CD4-positive, alpha-beta T cell treated with Interferon gamma for 1 hour (primary cell): ENCODE data around the gene EN1.

Source experiments
- DNase-seq: peaks from one replicate; pipeline ENCODE4 v3.0.0-alpha.2; 2020

Gene EN1

GRCh38 chr2:118855451-118856279 is 8.2 kb upstream of the EN1 start:
- DNase-seq = peak; percentile 67

- DNase-seq = no peak
Observed at GRCh38 chr2:118854507-118855345, 7.3 kb upstream of the EN1 start.

GRCh38 chr2:118853651-118854291 is 6.3 kb upstream of the EN1 start:
- no peak for DNase-seq

GRCh38 chr2:118853129-118853640 is 5.7 kb upstream of the EN1 start:
- DNase-seq = no peak

- DNase-seq = no peak
Observed at GRCh38 chr2:118852605-118853128, 5.2 kb upstream of the EN1 start.

GRCh38 chr2:118851650-118852049 is 4.2 kb upstream of the EN1 start:
- no peak for DNase-seq

GRCh38 chr2:118850901-118851415 is 3.5 kb upstream of the EN1 start:
- no peak for DNase-seq

GRCh38 chr2:118850168-118850900 is 2.9 kb upstream of the EN1 start:
- DNase-seq = no peak

GRCh38 chr2:118849226-118850167 is 2.0 kb upstream of the EN1 start:
- no peak for DNase-seq

GRCh38 chr2:118848381-118849225 is 1.2 kb upstream of the EN1 start:
- DNase-seq = no peak

- no peak for DNase-seq
Observed at GRCh38 chr2:118847762-118848172, 319 bp upstream of the EN1 start.

GRCh38 chr2:118846442-118846952 is 951 bp downstream of the EN1 start:
- DNase-seq = no peak

- no peak for DNase-seq
Observed at GRCh38 chr2:118845522-118846441, 1.7 kb downstream of the EN1 start.

- no peak for DNase-seq
Observed at GRCh38 chr2:118845005-118845521, 2.4 kb downstream of the EN1 start.

- no peak for DNase-seq
Observed at GRCh38 chr2:118844261-118845004, 3.0 kb downstream of the EN1 start.

- no peak for DNase-seq
Observed at GRCh38 chr2:118843483-118844132, 3.8 kb downstream of the EN1 start.
